Left colon (tissue), 2 donors: ENCODE data around the gene VWA8. TPM values are rescaled to one million over a fixed set of nuclear protein-coding genes. Genes with fewer than 3 reads are reported as not detected.
A peak's percentile ranks its signal among the peaks of the same experiment; 100 is the strongest.
"Not testable (repeated sequence)": the region's sequence is repeated elsewhere in the genome, so short reads cannot be mapped to it uniquely, and the experiment has no call there.

Experiments
- ATAC-seq: fragments of 200-7000 bp; cut with Tn5 transposase; one replicate; pipeline ENCODE4 v1.9.1; 2020; ENCODE audit warnings: mild to moderate bottlenecking, moderate library complexity
- DNase-seq, 2 donors: peaks; one replicate each; pipeline ENCODE4 v3.0.0-alpha.2; 2020
- intact Hi-C, 2 donors: fragments of 100-400 bp; cut with DNase I in 1 of 2; cut with micrococcal nuclease in 1 of 2; formaldehyde crosslinking; loops; one replicate each; pipeline versions ENCODE4 v1.11.2 to v1.14.0; 2022; cut with DNase I, micrococcal nuclease
- total RNA-seq, 2 donors: library from RNA; stranded (reverse); fragmentation: NEBNext Ultra II Directional; extraction: Animal tissue kit (Norgen Biotek cat#: 25700); gene quantifications; one replicate each; pipeline ENCODE4 v1.2.1, GENCODE V29; 2021
- donor health status: DM: no; HTN: no; CAD: no.
- donor health status: DM: yes; HTN: yes; CAD: no.

Gene VWA8
- total RNA-seq, 2 donors from 2014 or later, result 26.9 to 31.1 TPM

- DNase-seq, result no peak
- intact Hi-C loops, result no loop called here
- peak; percentile 52 for ATAC-seq
These were observed 397.4 kb downstream of the VWA8 start for GRCh38 chr13:41563341-41563983.

- intact Hi-C loops, result no loop called here
- no peak for DNase-seq
- ATAC-seq, result no peak
These were observed 398.2 kb downstream of the VWA8 start for GRCh38 chr13:41562541-41563178.

GRCh38 chr13:41562083-41562482, 398.8 kb downstream of the VWA8 start:
- intact Hi-C loops, result no loop called here
- DNase-seq (peak in 1 of 2 donors; percentile 38), ATAC-seq (no peak)

GRCh38 chr13:41561170-41561569, 399.7 kb downstream of the VWA8 start:
- DNase-seq, result no peak
- intact Hi-C loops, result no loop called here
- no peak for ATAC-seq

GRCh38 chr13:41558781-41559560, 401.9 kb downstream of the VWA8 start:
- intact Hi-C loops, result no loop called here
- no peak for ATAC-seq
- DNase-seq, result no peak

GRCh38 chr13:41557719-41558118, 403.2 kb downstream of the VWA8 start:
- intact Hi-C loops, result no loop called here
- DNase-seq, result no peak
- no peak for ATAC-seq

- intact Hi-C loops, result no loop called here
- ATAC-seq (no peak), DNase-seq (no peak)
These were observed 406.1 kb downstream of the VWA8 start for GRCh38 chr13:41554626-41555386.

GRCh38 chr13:41554180-41554579, 406.7 kb downstream of the VWA8 start:
- DNase-seq (no peak), ATAC-seq (no peak)
- intact Hi-C loops, result no loop called here

GRCh38 chr13:41552031-41552430, 408.9 kb downstream of the VWA8 start:
- DNase-seq, result no peak
- ATAC-seq, result no peak
- intact Hi-C loops, result no loop called here

- intact Hi-C loops, result no loop called here
- DNase-seq (no peak), ATAC-seq (no peak)
These were observed 410.6 kb downstream of the VWA8 start for GRCh38 chr13:41550276-41550675.

GRCh38 chr13:41549491-41549890, 411.4 kb downstream of the VWA8 start:
- DNase-seq, result no peak
- intact Hi-C loops, result no loop called here
- ATAC-seq, result no peak

- DNase-seq, result no peak
- no peak for ATAC-seq
- intact Hi-C loops, result no loop called here
These were observed 412.0 kb downstream of the VWA8 start for GRCh38 chr13:41548910-41549309.

GRCh38 chr13:41548031-41548430, 412.9 kb downstream of the VWA8 start:
- intact Hi-C loops, result no loop called here
- DNase-seq (no peak), ATAC-seq (no peak)

- intact Hi-C loops, result no loop called here
- no peak for DNase-seq
- ATAC-seq, result no peak
These were observed 413.5 kb downstream of the VWA8 start for GRCh38 chr13:41547251-41548000.

- intact Hi-C loops, result no loop called here
These were observed 414.3 kb downstream of the VWA8 start for GRCh38 chr13:41546372-41547190.

GRCh38 chr13:41545432-41545707, 415.5 kb downstream of the VWA8 start:
- DNase-seq (no peak), ATAC-seq (no peak)
- intact Hi-C loops, result no loop called here

More at GRCh38 chr13:41546372-41547190, 414.3 kb downstream of the VWA8 start:
- no peak for ATAC-seq
- no peak for DNase-seq

- intact Hi-C loops, result no loop called here
- no peak for ATAC-seq
- no peak for DNase-seq
These were observed 417.1 kb downstream of the VWA8 start for GRCh38 chr13:41543664-41544300.

GRCh38 chr13:41542799-41543198, 418.1 kb downstream of the VWA8 start:
- ATAC-seq, intact Hi-C loops, DNase-seq: not testable (repeated sequence)
